EH (cell line): ENCODE results near the gene LIME1.
A peak's percentile ranks its signal among the peaks of the same experiment; 100 is the strongest.

Experiments
- DNase-seq: peaks from one replicate; pipeline ENCODE4 v3.0.0-alpha.2; 2015; ENCODE audit warnings: low read depth

The LIME1 gene

DNA sequence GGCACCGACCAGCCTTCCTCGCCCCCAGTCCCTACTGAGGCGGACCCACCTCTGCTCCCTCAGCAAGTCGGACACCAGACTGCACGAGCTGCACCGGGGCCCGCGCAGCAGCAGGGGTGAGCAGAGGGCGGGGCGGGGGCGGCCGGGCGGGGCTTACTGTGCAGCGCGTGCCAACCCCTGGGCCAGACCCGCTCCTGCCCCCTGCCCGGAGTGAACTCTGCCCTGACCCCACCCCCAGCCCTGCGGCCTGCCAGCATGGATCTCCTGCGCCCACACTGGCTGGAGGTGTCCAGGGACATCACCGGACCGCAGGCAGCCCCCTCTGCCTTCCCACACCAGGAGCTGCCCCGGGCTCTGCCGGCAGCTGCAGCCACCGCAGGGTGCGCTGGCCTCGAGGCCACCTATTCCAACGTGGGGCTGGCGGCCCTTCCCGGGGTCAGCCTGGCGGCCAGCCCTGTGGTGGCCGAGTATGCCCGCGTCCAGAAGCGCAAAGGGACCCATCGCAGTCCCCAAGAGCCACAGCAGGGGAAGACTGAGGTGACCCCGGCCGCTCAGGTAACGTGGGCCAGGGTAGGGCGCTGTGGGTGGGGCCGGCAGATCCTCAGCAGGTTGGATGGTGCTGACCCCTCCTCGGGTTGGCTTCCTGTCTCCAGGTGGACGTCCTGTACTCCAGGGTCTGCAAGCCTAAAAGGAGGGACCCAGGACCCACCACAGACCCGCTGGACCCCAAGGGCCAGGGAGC lies 1.7 kb downstream of the LIME1 start:
- DNase-seq = no peak

DNA sequence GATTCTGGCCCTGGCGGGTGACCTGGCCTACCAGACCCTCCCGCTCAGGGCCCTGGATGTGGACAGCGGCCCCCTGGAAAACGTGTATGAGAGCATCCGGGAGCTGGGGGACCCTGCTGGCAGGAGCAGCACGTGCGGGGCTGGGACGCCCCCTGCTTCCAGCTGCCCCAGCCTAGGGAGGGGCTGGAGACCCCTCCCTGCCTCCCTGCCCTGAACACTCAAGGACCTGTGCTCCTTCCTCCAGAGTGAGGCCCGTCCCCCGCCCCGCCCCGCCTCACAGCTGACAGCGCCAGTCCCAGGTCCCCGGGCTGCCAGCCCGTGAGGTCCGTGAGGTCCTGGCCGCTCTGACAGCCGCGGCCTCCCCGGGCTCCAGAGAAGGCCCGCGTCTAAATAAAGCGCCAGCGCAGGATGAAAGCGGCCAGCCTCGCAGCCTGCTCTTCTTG lies 2.2 kb downstream of the LIME1 start:
- no peak for DNase-seq

- peak; percentile 79 for DNase-seq
Measured at GRCh38 chr20:63739130-63740069, 2.9 kb downstream of the LIME1 start, which contains the start of gene SLC2A4RG. Gene SLC2A4RG (plus strand): TSS chr20:63739776. CDS start chr20:63739913, 137 bp downstream.

DNA sequence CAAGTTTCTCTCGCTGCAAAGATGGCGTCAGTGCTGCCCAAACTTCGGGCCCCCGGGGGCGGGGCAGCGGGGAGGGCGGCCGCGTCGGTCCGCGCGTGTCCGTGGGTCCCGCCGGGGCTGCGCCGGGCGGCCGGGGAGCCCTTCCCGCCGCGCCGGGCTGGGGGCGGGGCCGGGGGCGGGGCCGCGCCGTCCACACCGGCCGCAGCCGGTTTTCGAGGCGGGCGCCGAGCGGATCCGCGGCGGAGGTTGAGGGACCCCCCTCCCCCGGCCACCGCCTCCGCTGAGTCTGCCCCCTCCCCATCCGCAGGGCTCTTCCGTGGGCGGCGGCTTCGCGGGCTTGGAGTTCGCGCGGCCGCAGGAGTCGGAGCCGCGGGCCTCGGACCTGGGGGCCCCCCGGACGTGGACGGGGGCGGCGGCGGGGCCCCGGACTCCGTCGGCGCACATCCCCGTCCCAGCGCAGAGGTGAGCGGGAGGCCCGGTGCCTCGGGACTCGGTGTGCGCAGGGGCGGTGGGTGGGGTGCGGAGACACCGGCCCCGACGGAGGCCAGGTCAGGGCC lies 3.7 kb downstream of the LIME1 start:
- DNase-seq = peak; percentile 41

DNA sequence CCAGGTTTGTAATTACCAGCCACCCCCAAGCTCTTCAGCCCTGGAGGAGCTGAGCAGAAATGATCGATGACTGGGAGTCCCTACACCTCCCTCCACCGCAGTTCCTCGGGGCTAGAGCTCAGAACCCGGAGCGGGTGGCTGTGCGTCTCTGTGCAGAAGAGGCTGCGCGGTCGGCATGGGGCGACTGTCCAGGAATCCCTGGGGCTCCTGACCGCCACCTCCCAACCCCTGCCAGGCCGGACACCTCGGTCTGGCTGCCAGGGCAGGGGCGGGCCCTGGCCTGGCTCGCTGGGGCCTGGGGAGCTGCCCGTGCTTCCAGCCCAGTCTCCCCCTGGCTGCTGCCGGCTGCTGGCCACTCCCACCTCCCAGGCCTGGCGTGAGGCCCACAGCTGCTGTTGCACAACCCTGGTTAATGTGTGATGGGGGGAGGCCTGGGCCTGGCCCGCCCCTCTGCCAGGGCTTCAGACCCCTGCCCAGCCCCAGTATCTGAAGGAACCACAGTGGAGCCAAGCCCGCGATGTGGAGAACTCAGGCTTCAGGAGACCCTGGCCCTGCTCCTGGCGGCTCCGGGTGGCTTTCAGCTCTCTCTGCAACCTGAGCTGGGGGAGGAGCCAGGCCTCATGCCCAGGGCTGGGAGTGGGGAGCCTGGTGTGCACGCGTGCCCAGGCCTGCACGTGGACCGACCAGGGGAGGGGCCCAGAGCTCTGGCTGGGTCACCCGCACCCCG lies 4.3 kb downstream of the LIME1 start:
- DNase-seq = peak; percentile 89

DNA sequence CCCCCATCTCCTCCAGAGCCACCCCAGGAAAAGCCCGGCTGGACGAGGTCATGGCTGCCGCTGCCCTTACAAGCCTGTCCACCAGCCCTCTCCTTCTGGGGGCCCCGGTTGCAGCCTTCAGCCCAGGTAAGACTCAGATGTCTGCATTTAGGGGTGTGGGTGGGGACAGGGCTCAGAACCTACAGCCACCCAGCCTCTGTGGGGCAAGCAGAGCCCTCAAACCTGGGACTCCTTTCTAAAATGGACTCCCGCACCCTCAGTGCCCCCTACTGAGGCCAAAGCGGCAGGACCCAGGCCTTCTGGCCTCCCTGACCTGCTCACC lies 4.9 kb downstream of the LIME1 start:
- no peak for DNase-seq

- no peak for DNase-seq
Measured at GRCh38 chr20:63741676-63742380, 5.4 kb downstream of the LIME1 start.

- DNase-seq = no peak
Measured at GRCh38 chr20:63742381-63743024, 6.0 kb downstream of the LIME1 start.

DNA sequence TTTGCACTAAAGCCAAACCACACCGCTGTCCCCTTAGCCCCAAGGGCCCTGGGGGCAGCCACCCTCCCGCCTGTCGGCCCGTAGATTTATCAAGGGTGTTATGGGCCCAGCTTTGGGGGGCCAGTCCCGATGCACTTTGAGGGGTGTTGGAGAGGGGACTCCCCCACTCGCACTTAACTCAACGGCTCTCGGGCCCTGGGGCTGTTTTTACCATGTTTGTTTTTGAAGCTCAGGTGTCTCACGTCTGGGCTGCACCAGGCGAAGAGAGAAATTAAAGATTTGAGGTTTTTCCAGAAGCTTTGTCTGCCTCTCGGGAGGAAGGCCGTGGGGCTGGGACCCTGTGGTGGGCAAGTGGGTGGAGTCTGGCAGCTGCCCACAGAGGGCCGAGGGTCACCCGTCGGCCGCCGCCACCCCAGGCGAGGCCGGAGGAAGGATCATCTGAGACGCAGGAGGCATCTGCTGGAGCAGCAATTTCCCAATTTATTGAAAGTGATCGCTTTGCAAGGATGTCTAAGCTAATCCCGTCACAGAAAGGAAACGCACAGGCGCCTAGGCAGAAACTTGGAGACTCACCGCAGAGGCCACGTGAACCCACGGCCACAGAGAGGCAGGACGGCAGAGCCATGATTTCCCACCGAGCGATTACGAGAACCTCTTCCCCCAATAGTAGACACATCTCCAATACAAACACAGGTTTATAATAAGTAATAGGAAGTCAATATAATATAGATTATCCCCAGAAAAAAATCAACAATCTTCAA lies 6.9 kb downstream of the LIME1 start:
- no peak for DNase-seq

- DNase-seq = no peak
Measured at GRCh38 chr20:63744158-63744557, 7.7 kb downstream of the LIME1 start.

GRCh38 chr20:63744574-63745423 lies 8.3 kb downstream of the LIME1 start:
- no peak for DNase-seq

- no peak for DNase-seq
Measured at GRCh38 chr20:63745424-63745805, 9.0 kb downstream of the LIME1 start.

- no peak for DNase-seq
Measured at GRCh38 chr20:63745961-63746731, 9.7 kb downstream of the LIME1 start.

DNA sequence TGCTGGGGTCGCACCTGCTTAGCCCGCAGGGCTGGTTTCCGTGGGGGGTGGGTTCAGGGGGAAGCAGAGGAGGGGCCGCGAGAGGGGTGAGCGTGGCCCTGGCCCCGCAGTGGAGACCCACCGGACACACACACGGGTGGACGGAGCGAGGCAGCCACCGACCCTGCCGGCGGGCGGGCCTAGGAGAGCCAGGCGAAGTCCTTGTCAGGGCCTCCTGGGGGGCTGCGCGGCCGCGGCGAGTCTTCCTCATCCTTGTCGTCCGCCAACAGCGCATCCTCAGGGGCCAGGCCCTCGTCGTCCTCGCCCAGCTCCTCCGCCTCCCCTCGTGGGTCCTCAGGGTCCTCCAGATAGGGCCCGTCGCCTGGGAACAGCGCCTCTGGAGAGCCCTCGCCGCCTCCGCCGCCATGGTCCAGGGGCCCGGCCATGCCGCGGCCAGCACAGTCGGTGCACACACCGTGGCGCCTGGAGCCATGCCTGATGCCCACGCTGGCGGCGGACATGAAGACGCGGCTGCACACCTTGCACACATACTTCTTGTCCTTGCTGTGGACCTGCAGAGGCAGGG lies 10.4 kb downstream of the LIME1 start:
- DNase-seq = no peak

DNA sequence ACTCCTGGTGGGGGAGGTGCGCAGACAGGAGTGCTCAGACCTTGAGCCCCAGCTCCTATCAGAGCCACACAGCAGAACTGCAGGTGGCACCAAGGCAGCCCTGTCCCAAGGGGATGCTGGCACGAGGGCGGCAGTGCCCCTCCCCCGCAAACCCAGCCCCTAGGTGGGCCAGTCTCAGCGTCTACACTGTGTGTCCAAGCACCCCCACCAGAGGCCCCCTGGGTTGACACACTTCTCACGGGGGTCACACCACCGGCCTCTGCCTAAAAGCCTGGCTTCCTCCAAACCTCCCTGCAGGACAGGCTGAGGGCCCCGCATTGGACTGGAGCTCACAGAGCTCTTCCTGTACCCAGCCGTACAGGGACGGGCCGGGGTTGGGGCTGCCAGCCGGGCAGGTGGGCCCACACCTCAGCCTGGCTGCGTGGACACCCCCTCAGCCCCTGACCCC lies 11.2 kb downstream of the LIME1 start:
- DNase-seq = no peak

DNA sequence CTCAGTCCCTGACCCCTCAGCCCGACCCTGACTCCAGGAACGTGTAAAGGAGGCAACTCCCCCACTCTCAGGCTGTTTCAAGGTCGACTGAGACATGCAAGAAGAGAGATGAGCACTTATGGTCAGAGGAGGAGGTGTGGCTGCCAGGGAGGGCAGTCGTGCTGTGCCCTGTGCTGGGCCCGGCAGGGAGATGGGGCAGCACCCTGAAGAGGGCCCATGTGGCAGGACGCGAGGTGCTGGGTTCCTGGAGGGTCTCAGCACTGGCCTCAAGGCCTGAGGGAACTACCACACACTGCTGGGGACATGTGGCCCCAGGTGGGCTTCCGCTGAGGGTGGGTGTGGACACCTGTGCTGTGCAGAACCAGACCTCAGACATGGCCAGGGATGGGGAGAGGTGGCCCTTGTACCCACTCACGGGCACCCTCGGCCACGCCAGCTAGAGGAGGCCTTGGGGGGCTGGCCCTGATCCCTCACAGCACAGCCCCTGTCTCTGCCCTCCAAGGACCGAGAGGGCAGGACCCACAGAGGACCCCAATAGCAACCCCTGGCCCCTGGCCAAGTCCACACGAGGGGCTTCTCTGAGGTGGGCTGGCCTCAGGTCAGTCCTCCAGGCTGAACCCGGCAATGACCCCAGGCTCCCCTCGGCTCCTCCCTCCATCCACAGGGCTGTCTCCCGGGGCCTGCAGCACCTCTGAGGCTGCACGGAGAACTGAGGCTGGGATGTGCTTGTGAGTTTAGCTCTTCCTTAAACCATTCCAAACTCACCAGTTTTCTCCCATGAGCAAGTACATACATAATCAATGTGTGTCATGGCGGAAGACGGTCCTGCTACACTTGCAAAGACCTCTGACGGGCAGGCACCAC lies 11.8 kb downstream of the LIME1 start:
- no peak for DNase-seq

GRCh38 chr20:63748934-63749270 lies 12.4 kb downstream of the LIME1 start:
- no peak for DNase-seq
